ENCODE measurements around the gene LASP1. TPM values are rescaled to one million over a fixed set of nuclear protein-coding genes. Genes with fewer than 3 reads are reported as not detected.
"Not testable (repeated sequence)": the region's sequence is repeated elsewhere in the genome, so short reads cannot be mapped to it uniquely, and the experiment has no call there.

Gene LASP1
- total RNA-seq, 4 donors from 2014 or later = 51.8 to 76.2 (median 63.9) TPM

DNA sequence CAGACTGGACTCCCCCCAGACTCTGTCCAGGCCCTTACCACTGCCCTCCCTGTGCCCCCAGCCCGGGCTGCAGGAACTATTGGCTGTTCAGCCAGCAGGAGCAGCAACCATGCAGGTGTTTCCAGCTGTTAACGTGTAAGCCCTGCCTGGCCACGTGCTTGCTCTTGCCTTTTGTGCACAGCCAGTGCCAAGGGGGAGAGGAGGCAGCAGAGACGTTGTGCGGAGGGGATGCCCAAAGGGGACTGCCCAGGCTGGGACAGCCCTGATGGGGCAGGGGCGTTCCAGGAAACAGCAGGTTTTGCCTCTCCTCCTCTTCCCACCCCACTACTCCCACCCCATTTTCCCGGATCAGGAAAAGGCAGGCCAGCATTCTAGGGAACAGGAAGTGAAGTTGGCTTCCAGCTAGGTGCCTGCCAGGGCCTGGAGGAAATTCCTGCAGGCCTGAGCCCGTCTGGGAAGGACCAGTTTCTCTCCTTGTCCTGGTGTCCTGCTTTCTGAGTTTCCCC, 38.9 kb downstream of the LASP1 start:
- WGBS, 2 donors = 24 to 30% methylated on average over 7 to 8 of the region's 8 CpGs
- intact Hi-C loops (cut with DNase I; ENCODE audit: low total_unique reads) = no loop called here
- no peak for DNase-seq (ENCODE audit: low spot score in 2 of 2)
- TF ChIP-seq, protein P1, sequence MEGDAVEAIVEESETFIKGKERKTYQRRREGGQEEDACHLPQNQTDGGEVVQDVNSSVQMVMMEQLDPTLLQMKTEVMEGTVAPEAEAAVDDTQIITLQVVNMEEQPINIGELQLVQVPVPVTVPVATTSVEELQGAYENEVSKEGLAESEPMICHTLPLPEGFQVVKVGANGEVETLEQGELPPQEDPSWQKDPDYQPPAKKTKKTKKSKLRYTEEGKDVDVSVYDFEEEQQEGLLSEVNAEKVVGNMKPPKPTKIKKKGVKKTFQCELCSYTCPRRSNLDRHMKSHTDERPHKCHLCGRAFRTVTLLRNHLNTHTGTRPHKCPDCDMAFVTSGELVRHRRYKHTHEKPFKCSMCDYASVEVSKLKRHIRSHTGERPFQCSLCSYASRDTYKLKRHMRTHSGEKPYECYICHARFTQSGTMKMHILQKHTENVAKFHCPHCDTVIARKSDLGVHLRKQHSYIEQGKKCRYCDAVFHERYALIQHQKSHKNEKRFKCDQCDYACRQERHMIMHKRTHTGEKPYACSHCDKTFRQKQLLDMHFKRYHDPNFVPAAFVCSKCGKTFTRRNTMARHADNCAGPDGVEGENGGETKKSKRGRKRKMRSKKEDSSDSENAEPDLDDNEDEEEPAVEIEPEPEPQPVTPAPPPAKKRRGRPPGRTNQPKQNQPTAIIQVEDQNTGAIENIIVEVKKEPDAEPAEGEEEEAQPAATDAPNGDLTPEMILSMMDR (IDR thresholded peaks at IDR 0.05) = no peak
- no peak for TF ChIP-seq POLR2A (IDR thresholded peaks at IDR 0.05)
- H3K4me3 ChIP-seq (ENCODE audit: low read depth, poor library complexity, severe bottlenecking) = no peak overlapping the region

DNA sequence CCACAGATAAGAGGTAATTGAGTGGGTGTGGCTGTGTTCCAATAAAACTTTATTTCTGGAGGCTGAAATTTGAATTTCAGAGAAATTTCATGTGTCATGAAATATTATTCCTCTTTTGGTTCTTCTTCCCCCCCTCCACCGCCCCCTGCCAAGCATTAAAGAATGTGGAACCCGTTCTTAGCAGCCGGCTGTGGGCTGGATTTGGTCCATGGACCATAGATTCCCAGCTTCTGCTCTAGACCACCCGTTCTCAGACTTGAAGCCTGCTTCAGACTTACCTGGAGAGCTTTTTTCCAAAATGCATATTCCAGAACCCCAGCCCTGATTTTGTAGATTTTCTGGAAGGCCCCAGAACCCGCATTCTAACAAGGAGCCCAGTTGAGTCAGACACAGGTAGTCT, 40.5 kb downstream of the LASP1 start:
- H3K4me3 ChIP-seq (ENCODE audit: low read depth, poor library complexity, severe bottlenecking) = no peak overlapping the region
- intact Hi-C loops (cut with DNase I; ENCODE audit: low total_unique reads) = no loop called here
- 72 to 80% methylated on average over 5 of the region's 5 CpGs for WGBS, 2 donors
- TF ChIP-seq POLR2A (IDR thresholded peaks at IDR 0.05) = no peak
- TF ChIP-seq, protein P1 (IDR thresholded peaks at IDR 0.05) = no peak
- DNase-seq (ENCODE audit: low spot score in 2 of 2) = peak in 1 of 2 donors; percentile 23

DNA sequence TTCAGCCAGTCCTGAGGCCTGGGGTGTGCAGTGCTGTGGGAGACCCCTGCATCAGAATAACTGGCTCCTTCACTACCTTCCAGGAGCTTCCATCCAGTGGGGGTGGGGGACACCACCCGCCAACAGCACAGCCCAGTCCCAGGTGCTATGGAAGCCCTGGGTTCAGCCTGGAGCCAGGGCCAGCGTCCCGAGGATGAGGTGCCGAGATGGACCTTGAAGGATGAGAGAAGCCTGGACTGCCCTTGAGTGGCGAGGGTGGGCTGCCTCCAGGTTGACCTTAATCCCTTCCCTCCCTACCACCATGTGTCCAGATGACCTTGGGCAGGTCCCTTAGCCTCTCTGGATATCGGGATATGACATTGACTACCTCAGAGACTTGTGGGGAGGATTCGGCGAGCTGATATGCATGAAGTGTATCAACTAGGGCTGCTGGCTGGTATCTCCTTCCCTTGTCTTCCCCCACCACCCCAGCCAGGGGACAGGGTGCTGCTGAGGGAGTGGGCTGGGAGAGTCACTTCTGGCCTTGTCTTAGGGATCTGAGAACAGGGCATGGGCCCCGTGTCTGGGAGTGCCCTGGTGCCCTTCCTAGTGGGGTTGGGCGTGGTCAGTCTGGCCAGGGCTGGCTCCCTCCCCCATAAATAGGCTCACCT, 41.3 kb downstream of the LASP1 start:
- peak in 1 of 2 donors; percentile 57 for DNase-seq (ENCODE audit: low spot score in 2 of 2)
- WGBS, 2 donors = 83 to 88% methylated on average over 10 of the region's 10 CpGs
- H3K4me3 ChIP-seq (ENCODE audit: low read depth, poor library complexity, severe bottlenecking) = no peak overlapping the region
- no peak for TF ChIP-seq POLR2A (IDR thresholded peaks at IDR 0.05)
- intact Hi-C loops (cut with DNase I; ENCODE audit: low total_unique reads) = no loop called here

DNA sequence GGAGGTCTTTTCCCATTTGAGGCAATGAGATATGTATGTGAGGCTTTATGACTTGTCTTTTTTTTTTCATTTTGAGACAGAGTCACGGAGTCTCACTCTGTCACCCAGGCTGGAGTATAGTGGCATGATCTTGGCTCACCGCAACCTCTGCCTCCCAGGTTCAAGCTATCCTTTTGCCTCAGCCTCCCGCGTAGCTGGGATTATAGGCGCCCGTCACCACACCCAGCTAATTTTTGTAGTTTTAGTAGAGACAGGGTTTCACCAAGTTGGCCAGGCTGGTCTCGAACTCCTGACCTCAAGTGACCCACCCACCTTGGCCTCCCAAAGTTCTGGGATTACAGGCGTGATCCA, 41.8 kb downstream of the LASP1 start:
- 92 to 93% methylated on average over 8 of the region's 8 CpGs for WGBS, 2 donors
- peak in 1 of 2 donors; percentile 42 for DNase-seq (ENCODE audit: low spot score in 2 of 2)
- H3K4me3 ChIP-seq (ENCODE audit: low read depth, poor library complexity, severe bottlenecking); intact Hi-C loops (cut with DNase I; ENCODE audit: low total_unique reads): not testable (repeated sequence)

DNA sequence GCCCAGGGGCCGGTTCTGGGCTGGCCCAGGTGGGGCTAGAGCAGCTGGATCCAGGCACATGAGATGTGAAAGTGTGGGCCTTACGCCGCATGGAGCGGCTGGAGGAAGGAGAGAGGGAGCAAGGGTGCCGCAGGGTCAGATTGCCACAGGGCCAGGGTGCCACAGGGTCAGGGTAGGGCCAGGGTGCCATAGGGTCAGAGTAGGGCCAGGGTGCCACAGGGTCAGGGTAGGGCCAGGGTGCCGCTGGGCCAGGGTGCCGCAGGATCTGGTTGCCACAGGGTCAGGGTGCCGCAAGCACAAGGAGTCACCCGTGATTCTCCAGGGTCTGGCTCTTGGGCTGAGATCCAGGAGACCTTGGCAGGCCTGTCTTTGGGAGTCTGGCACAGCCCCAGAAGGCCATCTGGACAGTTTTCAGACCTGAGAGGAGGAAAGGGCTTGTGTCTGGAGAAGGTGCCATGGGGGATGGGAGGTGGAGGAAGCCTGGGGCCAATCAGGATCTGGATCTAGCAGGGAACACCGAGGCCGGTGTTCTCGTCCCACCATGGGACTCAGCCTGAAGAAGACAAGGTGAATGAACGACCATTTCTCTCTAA, 42.5 kb downstream of the LASP1 start:
- intact Hi-C loops (cut with DNase I; ENCODE audit: low total_unique reads) = no loop called here
- peak in 1 of 2 donors; percentile 80 for DNase-seq (ENCODE audit: low spot score in 2 of 2)
- TF ChIP-seq POLR2A (IDR thresholded peaks at IDR 0.05) = no peak
- TF ChIP-seq, protein P1 (IDR thresholded peaks at IDR 0.05) = no peak
- H3K4me3 ChIP-seq (ENCODE audit: low read depth, poor library complexity, severe bottlenecking) = no peak overlapping the region
- WGBS, 2 donors = 70 to 75% methylated on average over 13 of the region's 13 CpGs

DNA sequence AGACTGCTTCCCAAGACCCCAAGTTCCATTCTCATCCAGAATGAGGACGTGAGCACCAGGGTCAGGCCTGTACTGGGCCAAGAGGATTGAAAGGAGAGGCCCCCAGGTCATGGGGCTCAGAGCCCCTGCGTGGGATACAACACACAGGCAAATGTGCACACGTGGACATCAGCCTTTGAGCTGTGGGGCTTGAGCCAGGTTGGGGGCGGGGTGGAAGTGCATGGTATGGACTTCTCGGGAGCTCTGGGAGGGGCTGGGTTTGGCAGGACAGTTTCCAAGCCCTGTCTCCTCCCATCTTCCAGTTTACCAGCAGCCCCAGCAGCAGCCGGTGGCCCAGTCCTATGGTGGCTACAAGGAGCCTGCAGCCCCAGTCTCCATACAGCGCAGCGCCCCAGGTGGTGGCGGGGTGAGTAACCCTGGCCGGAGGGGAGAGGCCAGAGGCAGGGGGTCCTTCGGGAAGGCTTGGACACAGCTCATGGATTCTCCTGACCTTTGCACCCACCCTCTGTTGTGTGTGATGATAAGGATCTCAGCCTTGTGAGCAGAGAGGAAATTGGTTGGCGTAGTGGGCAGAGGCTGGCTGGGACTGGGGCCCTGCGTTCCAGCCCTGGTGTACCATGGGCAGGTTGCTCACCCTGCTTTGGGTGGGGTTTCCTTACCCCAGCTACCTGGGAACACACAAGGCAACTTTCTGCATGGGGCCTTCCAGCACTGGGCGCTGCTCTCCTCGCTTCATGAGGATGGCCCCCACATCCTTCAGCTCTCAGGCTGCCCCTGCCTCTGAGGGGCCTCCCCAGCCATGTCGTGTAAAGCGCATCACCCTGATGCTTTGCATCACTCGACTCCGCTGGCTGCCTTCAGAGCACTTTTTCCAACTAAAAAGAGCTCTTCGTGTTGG, 45.1 kb downstream of the LASP1 start:
- DNase-seq (ENCODE audit: low spot score in 2 of 2) = peak; percentile 12 to 77
- intact Hi-C loops (cut with DNase I; ENCODE audit: low total_unique reads) = no loop called here
- WGBS, 2 donors = 76 to 78% methylated on average over 20 of the region's 20 CpGs
- TF ChIP-seq, protein P1 (IDR thresholded peaks at IDR 0.05) = no peak
- H3K4me3 ChIP-seq (ENCODE audit: low read depth, poor library complexity, severe bottlenecking) = no peak overlapping the region
